ENCODE measurements around the gene ANKS3.

GRCh38 chr16:4694642-4695451 lies 39.2 kb downstream of the ANKS3 start:
- TF ChIP-seq CTCF (IDR thresholded peaks at IDR 0.05; ENCODE audit: low read depth, low read length) (no peak), EZH2phosphoT487 (IDR thresholded peaks at IDR 0.05; ENCODE audit: low read depth) (no peak)

Data from OCI-LY3 (cell line).